Caco-2 (cell line): Measurements from ENCODE around the gene BMP7. TPM values are rescaled to one million over a fixed set of nuclear protein-coding genes. Genes with fewer than 3 reads are reported as not detected.

Experiments
- BruUV-seq: library from RNA; stranded (reverse); fragments of 400-500 nt; replicated peaks from 2 replicates; lab custom pipeline; 2021; lab: Mats Ljungman, UMichigan
- CTCF ChIA-PET: fragments of 300-600 bp; sonication (Branson Sonifier 250); formaldehyde crosslinking; loops from one replicate; lab custom pipeline; 2022; ENCODE audit warnings: antibody characterized with exemption; lab: Charles Lee
- POLR2A ChIA-PET: fragments of 300-600 bp; sonication (Branson Sonifier 250); formaldehyde crosslinking; loops from one replicate; lab custom pipeline; 2022; ENCODE audit warnings: antibody characterized with exemption; lab: Charles Lee
- DNase-seq, 2 experiments: peaks; one replicate each; pipeline versions ENCODE4 v3.0.0 to v3.0.0-alpha.2; 2020 to 2022
- H3K27me3 ChIP-seq: replicated peaks from 2 replicates; pipeline ENCODE4 v1.6.0; 2011; ENCODE audit warnings: low read length; ENCODE audit not compliant: control insufficient read depth, insufficient read depth
- H3K36me3 ChIP-seq: 2 replicates; pipeline ENCODE4 v1.5.1; 2011; ENCODE audit warnings: low read length; ENCODE audit not compliant: control insufficient read depth, insufficient read depth
- H3K4me1 ChIP-seq: fragments of 250-450 bp; sonication (Bioruptor Pico); 2 replicates; pipeline ENCODE4 v1.5.1; 2020; ENCODE audit warnings: mild to moderate bottlenecking
- H3K4me3 ChIP-seq: 2 replicates; pipeline ENCODE4 v1.5.1; 2011; ENCODE audit warnings: low read depth, mild to moderate bottlenecking, control low read depth, low read length
- H3K9me3 ChIP-seq: fragments of 250-450 bp; sonication (Bioruptor Pico); 2 replicates; pipeline ENCODE4 v1.5.1; 2020; ENCODE audit warnings: mild to moderate bottlenecking, moderate library complexity
- H3K27ac Mint-ChIP-seq: one replicate; pipeline ENCODE4 v1.8.0; 2022; ENCODE audit warnings: mixed read lengths; ENCODE audit not compliant: unreplicated experiment
- H3K27me3 Mint-ChIP-seq: one replicate; pipeline ENCODE4 v1.8.0; 2022; ENCODE audit warnings: mixed read lengths; ENCODE audit not compliant: insufficient read depth, unreplicated experiment
- H3K36me3 Mint-ChIP-seq: one replicate; pipeline ENCODE4 v1.8.0; 2022; ENCODE audit warnings: mild to moderate bottlenecking, mixed read lengths; ENCODE audit not compliant: insufficient read depth, unreplicated experiment
- H3K4me1 Mint-ChIP-seq: one replicate; pipeline ENCODE4 v1.8.0; 2022; ENCODE audit warnings: low read depth, mixed read lengths; ENCODE audit not compliant: unreplicated experiment
- H3K4me3 Mint-ChIP-seq: one replicate; pipeline ENCODE4 v1.8.0; 2022; ENCODE audit warnings: mild to moderate bottlenecking, moderate library complexity, mixed read lengths; ENCODE audit not compliant: unreplicated experiment
- H3K9me3 Mint-ChIP-seq: one replicate; pipeline ENCODE4 v1.8.0; 2022; ENCODE audit warnings: mixed read lengths; ENCODE audit not compliant: unreplicated experiment
- CTCF ChIP-seq, 2 experiments: fragments of 200-600 bp in 1 of 2; IDR thresholded peaks; 1 replicate in 1 of 2; 2 replicates in 1 of 2; pipeline versions ENCODE4 v1.5.1 to v1.8.0; 2011 to 2022; ENCODE audit warnings: antibody characterized with exemption in 1 of 2, control low read depth in 1 of 2, inconsistent platforms in 1 of 2, low read depth in 1 of 2, low read length in 1 of 2, mild to moderate bottlenecking in 1 of 2, moderate library complexity in 1 of 2; ENCODE audit not compliant: insufficient read depth in 1 of 2, severe bottlenecking in 1 of 2, unreplicated experiment in 1 of 2
- intact Hi-C: fragments of 100-400 bp; cut with micrococcal nuclease; formaldehyde crosslinking; loops from one replicate; pipeline ENCODE4 v1.10.0; 2022; ENCODE audit not compliant: unreplicated experiment
- total RNA-seq: library from RNA; stranded (reverse); gene quantifications from 2 replicates; pipeline ENCODE4 v1.2.3, GENCODE V29; 2022

Gene BMP7
- total RNA-seq, 1 experiment from 2014 or later, result 317 TPM

GRCh38 chr20:57215826-57216471 lies 50.5 kb downstream of the BMP7 start:
- intact Hi-C loops, result no loop called here
- Mint-ChIP-seq H3K4me3 (no peak overlapping the region), H3K9me3 (peaks cover 5% of the 10 kb centered on the region), H3K4me1 (peaks cover 7% of the 10 kb centered on the region), H3K36me3 (peaks cover 49% of the 10 kb centered on the region), H3K27ac (no peak overlapping the region), H3K27me3 (no peaks in the 10 kb centered on the region)
- ChIA-PET CTCF (interaction anchor here (0.6 kb wide), 1 partner anchor 14 kb away, joined by 3 read pairs; no protein-coding TSS in a partner anchor), POLR2A (no interaction called here)
- Histone ChIP-seq H3K9me3 (peaks cover 7% of the 10 kb centered on the region; the same call in 1 of the 2 replicates), H3K4me3 (no peak overlapping the region), H3K36me3 (peaks cover 7% of the 10 kb centered on the region), H3K27me3 (no peaks in the 10 kb centered on the region), H3K4me1 (peaks cover 14% of the 10 kb centered on the region)
- no peak for DNase-seq
- no TSS peak for BruUV-seq
- TF ChIP-seq CTCF (IDR thresholded peaks at IDR 0.05; ENCODE audit: insufficient read depth in 1 of 2, low read depth in 1 of 2, low read length in 1 of 2, severe bottlenecking in 1 of 2, unreplicated experiment in 1 of 2), result no peak

DNA sequence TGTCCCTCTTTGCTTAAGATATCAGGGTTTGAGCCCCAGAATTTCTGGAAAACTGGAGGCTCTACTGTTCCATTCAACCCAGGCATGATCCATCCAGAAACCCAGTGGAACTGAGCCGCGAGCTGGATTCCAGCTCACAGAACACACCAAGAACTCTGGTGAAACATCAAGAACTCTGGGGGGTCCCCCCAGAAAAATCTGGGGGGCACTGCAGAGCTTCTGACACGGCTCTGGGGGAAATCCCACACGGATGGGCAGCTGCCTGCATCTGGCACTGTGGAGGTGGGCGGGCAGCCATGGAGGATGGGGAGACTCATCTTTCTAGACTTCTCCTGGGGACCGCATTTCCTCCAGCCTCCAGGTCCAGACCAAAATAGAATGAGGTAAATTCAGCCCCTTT lies 51.0 kb downstream of the BMP7 start:
- CTCF ChIA-PET, result no interaction called here

DNA sequence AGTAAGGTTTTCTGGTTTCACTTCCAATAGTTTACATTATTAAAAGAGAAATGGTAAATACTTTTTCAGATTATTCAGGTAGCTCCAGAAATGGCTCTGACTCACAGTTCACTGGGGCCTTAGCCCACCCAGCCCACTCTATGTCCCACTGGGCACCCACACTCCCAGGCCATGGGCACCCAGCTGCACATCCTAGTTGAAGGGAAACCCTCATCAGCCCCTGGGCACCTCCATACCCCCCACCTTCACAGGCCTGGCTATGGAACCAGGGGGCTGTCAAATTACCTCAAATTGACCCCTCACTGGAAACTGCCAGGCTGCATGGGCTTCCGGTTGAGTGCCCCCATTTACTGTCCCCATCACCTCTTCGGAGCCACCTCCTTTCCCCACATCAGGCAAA lies 51.5 kb downstream of the BMP7 start:
- H3K4me3 Mint-ChIP-seq, result no peak overlapping the region
- BruUV-seq, result no TSS peak
- no peaks in the 10 kb centered on the region for H3K27me3 Mint-ChIP-seq
- Histone ChIP-seq H3K4me1 (peaks cover 24% of the 10 kb centered on the region), H3K4me3 (no peak overlapping the region), H3K36me3 (peaks cover 4% of the 10 kb centered on the region; the same call in 1 of the 2 replicates), H3K27me3 (no peaks in the 10 kb centered on the region), H3K9me3 (peaks cover 7% of the 10 kb centered on the region; the same call in 1 of the 2 replicates)
- peaks cover 59% of the 10 kb centered on the region for H3K36me3 Mint-ChIP-seq
- no peaks in the 10 kb centered on the region for H3K9me3 Mint-ChIP-seq
- H3K27ac Mint-ChIP-seq, result no peak overlapping the region
- ChIA-PET CTCF (no interaction called here), POLR2A (no interaction called here)
- no peak for DNase-seq
- no peak for TF ChIP-seq CTCF (IDR thresholded peaks at IDR 0.05; ENCODE audit: insufficient read depth in 1 of 2, low read depth in 1 of 2, low read length in 1 of 2, severe bottlenecking in 1 of 2, unreplicated experiment in 1 of 2)
- intact Hi-C loops, result no loop called here
- H3K4me1 Mint-ChIP-seq, result peaks cover 11% of the 10 kb centered on the region

More for the DNA sequence above, 51.0 kb downstream of the BMP7 start:
- Histone ChIP-seq H3K36me3 (peaks cover 5% of the 10 kb centered on the region; the same call in 1 of the 2 replicates), H3K9me3 (peaks cover 7% of the 10 kb centered on the region; the same call in 1 of the 2 replicates), H3K4me1 (peaks cover 19% of the 10 kb centered on the region), H3K4me3 (no peak overlapping the region), H3K27me3 (no peaks in the 10 kb centered on the region)
- no peak for DNase-seq
- no TSS peak for BruUV-seq
- POLR2A ChIA-PET, result no interaction called here
- Mint-ChIP-seq H3K4me3 (no peak overlapping the region), H3K9me3 (no peaks in the 10 kb centered on the region), H3K4me1 (peaks cover 7% of the 10 kb centered on the region), H3K27me3 (no peaks in the 10 kb centered on the region), H3K27ac (no peak overlapping the region), H3K36me3 (peaks cover 54% of the 10 kb centered on the region)
- no peak for TF ChIP-seq CTCF (IDR thresholded peaks at IDR 0.05; ENCODE audit: insufficient read depth in 1 of 2, low read depth in 1 of 2, low read length in 1 of 2, severe bottlenecking in 1 of 2, unreplicated experiment in 1 of 2)
- intact Hi-C loops, result no loop called here
